ENCODE results near the gene FALEC.

DNA sequence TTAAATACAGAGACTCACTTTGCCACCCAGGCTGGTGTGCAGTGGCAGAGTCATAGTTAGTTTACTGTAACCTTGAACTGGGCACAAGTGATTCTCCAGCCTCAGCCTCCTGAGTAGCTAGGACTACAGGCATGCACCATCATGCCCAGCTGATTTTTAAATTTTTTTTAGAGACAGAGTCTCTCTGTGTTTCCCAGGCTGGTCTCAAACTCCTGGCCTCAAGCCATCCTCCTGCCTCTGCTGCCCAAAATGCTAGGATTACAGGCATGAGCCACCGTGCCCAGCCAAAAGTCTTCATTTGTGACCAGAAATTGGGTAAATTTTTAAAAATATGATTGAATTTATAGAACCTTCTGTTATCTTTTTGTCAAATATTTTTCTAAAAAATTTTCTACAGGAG is 46.3 kb upstream of the FALEC start:
- no peak for TF ChIP-seq SP1 (IDR thresholded peaks at IDR 0.05)
- no peak for TF ChIP-seq SUZ12 (IDR thresholded peaks at IDR 0.05)
- no peak for TF ChIP-seq FOXK2 (IDR thresholded peaks at IDR 0.05)
- no peak for TF ChIP-seq ARNT (IDR thresholded peaks at IDR 0.05)
- TF ChIP-seq FOXM1 (IDR thresholded peaks at IDR 0.05; ENCODE audit: borderline replicate concordance), result no peak
- no peak for TF ChIP-seq ZNF384 (IDR thresholded peaks at IDR 0.05)
- TF ChIP-seq LEF1 (IDR thresholded peaks at IDR 0.05; ENCODE audit: borderline replicate concordance), result no peak
- TF ChIP-seq BHLHE40 (IDR thresholded peaks at IDR 0.05; ENCODE audit: borderline replicate concordance), result no peak
- TF ChIP-seq CTBP1 (IDR thresholded peaks at IDR 0.05; ENCODE audit: borderline replicate concordance), result no peak
